GM15510 (cell line): Measurements from ENCODE around the gene EVA1C.

Experiments
- POLR2A ChIP-seq: IDR thresholded peaks from 3 replicates; pipeline ENCODE4 v1.6.1; 2011; ENCODE audit warnings: borderline replicate concordance; ENCODE audit not compliant: insufficient read length; ENCODE audit errors: extremely low read depth

Gene EVA1C

DNA sequence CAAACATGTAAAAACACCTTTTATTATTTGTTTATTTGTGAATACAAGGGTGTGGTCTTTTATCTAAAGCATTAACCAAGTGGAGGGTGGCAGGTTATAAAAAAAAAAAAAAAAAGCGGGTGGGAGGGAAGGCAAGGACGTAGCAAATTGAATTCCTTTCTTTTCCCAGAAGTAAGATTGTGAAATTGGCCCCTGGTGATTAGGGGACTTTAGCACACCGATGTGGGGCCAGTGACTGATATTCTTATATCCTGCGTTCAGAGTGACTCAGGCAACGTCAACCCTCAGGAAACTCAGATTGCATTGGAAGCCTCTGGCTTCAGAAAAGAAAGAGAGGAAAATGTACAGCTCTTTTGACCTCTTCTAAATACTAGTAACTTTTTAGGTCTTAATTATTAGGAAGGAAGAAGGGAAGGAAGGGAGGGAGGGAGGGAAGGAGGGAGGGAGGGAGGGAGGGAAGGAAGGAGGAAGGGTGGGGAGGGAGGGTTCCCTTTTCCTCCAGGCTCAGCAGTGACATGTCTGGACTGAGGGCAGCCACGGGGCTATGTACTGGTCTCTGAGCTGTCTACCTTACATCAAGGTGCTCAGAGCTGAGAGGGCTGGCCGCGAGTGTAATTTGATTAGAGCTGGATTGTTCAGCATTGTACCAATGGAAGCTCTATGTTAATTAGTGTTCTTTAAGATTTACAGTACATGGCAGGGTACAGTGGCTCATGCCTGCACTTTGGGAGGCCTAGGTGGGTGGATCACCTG is 30.2 kb downstream of the EVA1C start:
- no peak for TF ChIP-seq POLR2A

DNA sequence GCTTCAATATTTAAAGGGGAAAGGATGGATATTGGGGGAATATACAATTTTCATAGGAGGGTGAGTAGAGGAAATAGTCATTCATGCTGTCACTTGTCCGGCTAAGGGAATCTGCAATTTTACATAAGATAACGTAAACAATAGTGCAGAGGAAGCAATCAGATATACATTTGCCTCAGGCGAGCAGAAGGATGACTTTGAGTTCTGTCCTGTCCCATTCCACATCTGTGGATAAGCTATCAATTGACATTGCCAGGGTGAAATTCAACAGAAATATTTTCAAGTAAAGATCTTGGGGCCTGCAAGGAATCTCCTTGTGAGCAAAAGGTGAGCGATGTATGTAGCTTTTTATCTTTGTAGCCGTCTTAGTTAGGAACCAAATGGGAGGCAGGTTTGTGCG is 32.6 kb downstream of the EVA1C start:
- no peak for TF ChIP-seq POLR2A

DNA sequence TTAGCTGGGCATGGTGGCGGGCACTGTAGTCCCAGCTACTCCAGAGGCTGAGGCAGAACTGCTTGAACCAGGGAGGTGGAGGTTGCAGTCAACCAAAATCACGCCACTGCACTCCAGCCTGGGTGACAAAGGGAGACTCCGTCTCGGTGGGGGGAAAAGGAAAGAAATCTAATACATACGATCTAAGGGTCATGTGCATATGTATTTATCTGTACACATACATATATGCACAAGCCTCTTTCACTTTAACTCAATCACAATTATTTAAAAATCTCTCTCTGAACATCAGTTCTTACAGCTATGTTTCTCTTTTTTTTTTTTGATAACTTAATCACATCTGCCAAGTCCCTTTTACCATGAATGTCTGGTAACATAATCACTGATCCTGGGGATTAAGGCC is 34.7 kb downstream of the EVA1C start:
- TF ChIP-seq POLR2A = no peak

DNA sequence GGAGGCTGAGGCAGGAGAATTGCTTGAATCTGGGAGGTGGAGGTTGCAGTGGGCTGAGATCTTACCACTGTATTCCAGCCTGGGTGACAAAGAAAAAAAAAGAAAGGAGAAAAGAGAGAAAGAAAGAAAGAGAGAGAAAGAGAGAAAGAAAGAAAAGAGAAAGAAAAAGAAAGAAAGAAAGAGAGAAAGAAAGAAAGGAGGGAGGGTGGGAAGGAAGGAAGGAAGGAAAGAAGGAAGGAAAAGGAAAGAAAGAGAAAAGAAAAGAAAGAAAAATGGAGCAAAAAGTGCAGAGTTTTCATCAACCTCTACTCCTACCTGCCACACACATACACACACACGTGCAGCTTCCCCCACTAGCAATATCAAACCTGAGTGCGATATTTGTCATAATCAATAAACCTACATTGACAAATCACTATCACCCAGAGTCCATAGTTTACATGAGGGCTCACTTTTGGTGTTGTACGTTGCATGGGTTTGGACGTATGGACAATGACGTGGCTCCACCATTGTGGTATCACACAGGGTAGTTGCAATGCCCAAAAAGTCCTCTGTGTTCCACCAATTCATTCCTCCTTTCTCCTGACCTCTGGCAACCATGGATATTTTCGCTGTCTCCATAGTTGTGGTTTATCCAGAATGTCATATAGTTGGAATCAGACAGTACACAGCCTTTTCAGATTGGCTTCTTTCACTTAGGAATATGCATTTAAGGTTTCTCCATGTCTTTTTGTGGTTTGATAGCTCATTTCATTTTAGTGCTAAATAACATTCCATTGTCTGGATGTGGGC is 36.5 kb downstream of the EVA1C start:
- no peak for TF ChIP-seq POLR2A

DNA sequence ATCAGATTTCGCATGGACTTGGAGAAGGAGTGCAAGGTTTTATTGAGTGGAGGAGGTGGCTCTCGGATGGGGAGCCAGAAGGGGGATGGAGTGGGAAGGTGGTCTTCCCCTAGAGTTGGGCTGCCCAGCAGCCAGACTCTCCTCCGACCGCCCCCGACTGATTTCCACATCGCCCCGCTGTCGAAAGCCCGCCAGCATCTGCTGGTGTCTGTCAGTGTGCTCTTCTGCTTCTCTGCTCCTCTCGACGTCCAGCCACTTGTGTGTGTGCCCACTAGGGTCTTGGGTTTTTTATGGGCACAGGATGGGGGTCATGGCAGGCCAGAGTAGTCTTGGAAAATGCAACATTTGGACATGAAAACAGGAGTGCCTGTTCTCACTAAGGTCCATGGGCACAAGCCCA is 40.1 kb downstream of the EVA1C start:
- TF ChIP-seq POLR2A = no peak

DNA sequence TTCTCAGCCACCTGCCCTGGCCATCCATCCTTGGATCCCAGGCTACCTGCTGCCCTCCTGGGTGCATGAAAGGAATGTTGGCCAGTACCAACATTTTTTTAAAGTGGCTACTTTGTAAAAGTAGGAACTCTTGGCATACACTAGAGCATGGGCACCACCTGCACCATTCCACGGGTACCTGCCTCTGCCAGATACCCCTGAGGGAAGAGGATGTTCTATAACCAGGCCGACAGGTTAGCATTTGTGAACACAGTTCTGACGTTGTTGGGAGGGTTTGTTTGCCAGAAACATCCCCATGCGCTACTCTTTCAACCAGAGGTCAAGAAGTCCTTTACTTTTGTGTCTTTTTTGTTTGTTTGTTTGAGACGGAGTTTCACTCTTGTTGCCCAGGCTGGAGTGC is 43.0 kb downstream of the EVA1C start:
- TF ChIP-seq POLR2A = no peak

DNA sequence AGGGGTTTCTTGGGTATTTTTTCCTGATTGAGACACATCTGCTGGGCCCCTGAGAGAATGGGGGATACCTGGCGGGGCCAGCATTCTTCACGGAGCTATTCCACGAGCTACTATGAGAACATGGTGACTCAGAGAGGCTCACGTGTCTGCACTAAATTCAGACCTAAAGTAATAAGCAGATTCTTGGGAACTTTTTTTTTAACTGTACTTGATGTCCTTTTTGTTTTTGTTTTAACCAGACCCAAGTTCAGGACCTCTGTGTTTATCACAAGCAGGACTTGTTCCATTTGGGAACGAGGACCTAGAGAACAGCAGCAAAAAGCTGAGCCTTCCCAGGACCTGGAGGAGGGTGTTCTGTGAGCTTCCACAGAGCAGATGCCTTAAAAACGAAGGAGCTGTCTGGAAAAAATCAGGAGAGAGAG is 44.0 kb downstream of the EVA1C start:
- TF ChIP-seq POLR2A = no peak

DNA sequence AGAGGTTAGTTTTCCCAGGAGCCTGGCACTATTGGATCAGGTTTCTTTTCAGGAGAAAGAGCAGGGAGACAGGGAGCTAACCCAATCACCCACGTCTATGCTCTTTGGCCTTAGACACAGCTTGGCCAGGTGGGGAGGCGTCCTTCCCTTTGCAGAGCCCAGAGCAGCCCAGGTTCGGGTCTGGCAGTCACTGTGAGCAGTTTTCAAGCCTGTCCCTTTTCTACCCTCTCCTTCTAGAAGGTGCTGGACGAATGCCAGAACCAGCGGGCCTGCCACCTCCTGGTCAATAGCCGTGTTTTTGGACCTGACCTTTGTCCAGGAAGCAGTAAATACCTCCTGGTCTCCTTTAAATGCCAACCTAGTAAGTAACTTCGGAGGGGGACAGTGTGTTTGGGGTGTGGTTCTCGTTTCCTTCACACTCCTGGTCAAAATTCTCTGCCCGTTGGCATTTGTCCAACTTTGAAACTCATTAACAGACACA is 44.9 kb downstream of the EVA1C start:
- TF ChIP-seq POLR2A = no peak

DNA sequence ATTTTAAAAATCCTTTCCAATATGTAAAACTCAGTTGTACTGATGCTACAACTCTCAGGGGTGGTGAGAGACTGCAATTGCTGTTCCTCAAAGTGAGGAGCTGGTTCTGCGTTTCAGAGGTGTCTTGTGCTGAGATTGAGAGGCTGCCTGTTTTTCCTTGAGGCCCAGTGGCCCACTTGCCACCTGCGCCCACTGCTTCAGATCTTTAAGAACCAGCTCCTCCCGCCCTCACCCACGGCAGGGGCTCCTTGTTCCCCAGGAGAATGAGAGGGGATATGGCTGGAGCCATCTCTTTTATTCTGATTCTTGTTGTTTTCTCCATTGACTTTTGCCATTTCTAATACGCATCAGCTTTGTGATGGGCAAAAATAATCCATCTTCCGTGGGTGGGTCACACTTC is 45.5 kb downstream of the EVA1C start:
- TF ChIP-seq POLR2A = no peak

DNA sequence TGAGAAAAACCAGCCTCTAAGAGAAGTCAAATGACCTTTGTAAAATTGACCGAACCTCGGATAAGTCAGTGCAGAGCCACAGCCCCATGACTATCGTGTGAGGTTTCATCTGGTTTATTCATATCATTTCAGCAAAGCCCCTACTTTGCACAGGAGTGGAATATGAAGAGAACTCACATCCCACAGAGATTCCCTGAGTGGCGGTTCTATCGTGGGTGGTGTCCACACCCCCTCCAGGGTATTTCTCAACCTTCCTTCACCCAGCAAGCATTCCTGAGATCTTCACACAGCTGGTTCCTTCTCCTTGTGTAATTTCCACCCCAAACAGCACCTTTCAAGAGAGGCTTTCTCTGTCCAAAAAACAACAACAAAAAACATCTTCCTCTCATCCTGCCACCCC is 47.5 kb downstream of the EVA1C start:
- TF ChIP-seq POLR2A = no peak

DNA sequence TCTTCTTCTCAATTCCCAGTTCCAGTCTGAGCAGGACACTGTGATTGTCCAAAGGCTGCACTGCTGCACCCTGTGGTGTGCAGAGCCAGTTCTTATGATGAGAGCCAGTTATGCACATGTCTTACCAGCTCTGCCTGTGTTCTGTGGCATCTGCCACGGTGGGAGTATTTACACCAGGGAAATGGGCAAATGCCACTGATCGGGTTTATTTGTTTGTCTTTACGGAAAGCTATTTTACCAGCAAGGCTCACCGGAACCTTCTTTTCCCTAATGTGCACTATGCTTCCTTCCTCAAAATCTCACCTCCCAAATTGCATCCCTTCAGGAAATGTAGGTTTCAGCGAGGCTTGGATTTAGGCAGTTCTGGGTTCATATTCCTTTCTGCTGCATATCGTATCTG is 49.0 kb downstream of the EVA1C start:
- no peak for TF ChIP-seq POLR2A

DNA sequence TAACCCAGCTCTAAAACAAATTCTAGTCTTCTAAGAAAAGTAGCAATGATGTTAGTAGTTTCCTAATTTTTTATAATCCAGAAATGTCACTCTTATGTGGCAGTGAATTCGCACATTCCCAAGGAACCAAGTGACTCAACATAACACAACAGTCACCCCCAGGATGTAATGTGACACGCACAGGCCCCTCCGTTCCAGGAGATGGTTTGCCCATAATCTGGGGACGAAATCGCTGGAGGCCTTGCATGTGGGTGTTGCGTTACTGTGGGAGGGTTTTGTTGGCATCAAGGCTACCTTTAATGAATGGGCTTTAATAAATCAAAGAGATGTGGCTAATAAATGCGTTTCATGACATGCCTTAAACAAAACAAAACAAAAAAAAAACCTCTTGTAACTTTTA is 50.9 kb downstream of the EVA1C start:
- TF ChIP-seq POLR2A = no peak

DNA sequence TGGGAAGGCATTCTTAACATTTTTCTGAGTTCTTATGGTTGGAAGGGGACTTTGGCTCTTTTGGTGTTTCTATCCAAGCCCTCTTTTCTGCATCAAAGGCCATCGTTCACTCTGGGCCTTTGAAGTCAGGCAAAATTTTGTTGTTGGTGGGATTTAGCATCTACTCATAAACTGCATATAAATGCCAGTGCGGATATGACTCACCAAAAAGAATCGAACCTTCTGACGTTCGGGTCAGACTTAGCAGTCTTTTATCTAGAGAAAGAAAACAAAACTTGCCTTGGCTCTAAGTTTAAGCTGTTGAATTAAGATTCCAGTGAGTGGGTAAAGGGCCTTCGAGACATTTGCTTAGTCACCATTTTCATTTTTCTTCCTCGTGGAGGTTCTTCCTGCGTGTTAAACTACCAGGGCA is 51.4 kb downstream of the EVA1C start:
- TF ChIP-seq POLR2A = no peak

DNA sequence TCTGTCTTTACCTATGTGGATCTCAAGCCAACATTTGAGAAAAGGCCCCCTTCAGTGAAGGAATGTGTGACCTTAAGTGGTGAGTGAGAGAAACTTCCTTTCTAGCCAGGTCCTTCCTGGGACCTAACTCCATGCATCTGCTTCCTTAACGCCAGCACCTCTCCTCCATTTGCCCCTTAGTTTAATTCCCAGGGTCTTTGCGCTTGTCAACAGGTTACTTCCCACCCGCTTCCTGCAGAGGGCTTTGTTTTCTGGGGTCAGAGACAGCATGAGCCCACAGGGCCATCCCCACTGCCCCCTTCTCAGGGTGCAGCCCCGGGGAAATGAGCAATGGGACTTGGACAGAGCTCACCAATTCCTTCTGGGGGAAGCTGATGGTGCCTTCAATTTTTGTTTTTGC is 54.8 kb downstream of the EVA1C start:
- no peak for TF ChIP-seq POLR2A

DNA sequence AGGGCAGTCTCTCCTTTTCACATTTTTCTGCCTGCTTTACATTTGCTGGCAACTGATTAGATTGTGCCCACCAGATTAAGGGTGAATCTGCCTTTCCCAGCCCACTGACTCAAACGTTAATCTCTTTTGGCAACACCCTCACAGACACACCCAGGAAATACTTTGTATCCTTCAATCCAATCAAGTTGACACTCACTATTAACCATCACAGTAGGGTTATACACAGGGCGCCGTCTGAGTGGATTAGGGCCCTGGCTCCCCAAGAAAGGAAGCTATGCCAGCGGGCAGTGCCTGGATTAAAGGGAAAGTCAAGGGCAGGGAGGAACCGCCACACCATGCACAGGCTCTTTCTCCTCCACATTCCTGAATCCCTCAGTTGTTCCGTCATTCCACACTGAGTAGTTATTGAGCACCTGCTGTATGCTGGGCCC is 56.2 kb downstream of the EVA1C start:
- TF ChIP-seq POLR2A = no peak

DNA sequence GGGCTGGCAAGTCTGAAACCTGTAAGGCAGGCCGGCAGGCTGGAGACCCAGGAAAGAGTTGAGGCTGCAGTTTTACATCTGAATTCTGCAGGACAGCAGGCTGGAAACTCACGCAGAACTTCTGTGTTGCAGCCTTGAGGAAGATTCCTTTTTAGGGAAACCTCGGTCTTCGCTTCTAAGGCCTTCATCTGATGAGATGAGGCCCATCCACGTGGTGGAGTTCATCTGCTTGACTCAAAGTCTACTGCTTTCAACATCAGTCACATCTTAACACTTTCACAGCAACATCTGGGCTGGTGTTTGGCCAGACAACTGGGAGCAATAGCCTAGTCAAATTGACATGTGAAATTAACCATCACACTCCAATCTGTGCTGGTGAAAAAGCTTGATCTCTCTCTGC is 57.1 kb downstream of the EVA1C start:
- TF ChIP-seq POLR2A = no peak
